CD14-positive monocyte (primary cell): ENCODE data around the gene KRTAP5-9. TPM values are rescaled to one million over a fixed set of nuclear protein-coding genes. Genes with fewer than 3 reads are reported as not detected.

ENCODE experiments used
- DNase-seq, 3 donors: peaks; one replicate each; pipeline ENCODE4 v3.0.0-alpha.2; 2011 to 2022
- H2AFZ ChIP-seq: 2 replicates; pipeline ENCODE4 v1.6.0; 2012; ENCODE audit warnings: mild to moderate bottlenecking, low read depth, low read length, inconsistent platforms; ENCODE audit not compliant: insufficient read depth, poor library complexity, severe bottlenecking
- H3K27ac ChIP-seq, 2 donors: 1 replicate in 1 of 2; 2 replicates in 1 of 2; pipeline ENCODE4 v1.5.1; 2012 to 2013; ENCODE audit warnings: low read length in 2 of 2, control low read depth in 1 of 2, inconsistent platforms in 1 of 2, low read depth in 1 of 2, mild to moderate bottlenecking in 1 of 2
- H3K27me3 ChIP-seq, 2 donors: one replicate each; pipeline versions ENCODE4 v1.6.0 to v1.6.1; 2011 to 2013; ENCODE audit warnings: low read length in 2 of 2; ENCODE audit not compliant: control insufficient read depth in 2 of 2, insufficient read depth in 2 of 2
- H3K36me3 ChIP-seq, 2 donors: replicated peaks in 1 of 2; 1 replicate in 1 of 2; 2 replicates in 1 of 2; pipeline versions ENCODE4 v1.5.1 to v1.6.1; 2012 to 2013; ENCODE audit warnings: low read length in 2 of 2, control low read depth in 1 of 2, inconsistent platforms in 1 of 2, mild to moderate bottlenecking in 1 of 2; ENCODE audit not compliant: insufficient read depth in 2 of 2, control insufficient read depth in 1 of 2
- H3K4me1 ChIP-seq, 2 donors: 1 replicate in 1 of 2; 2 replicates in 1 of 2; pipeline versions ENCODE4 v1.5.1 to v1.6.1; 2012 to 2013; ENCODE audit warnings: low read length in 2 of 2, control low read depth in 1 of 2, inconsistent platforms in 1 of 2, mild to moderate bottlenecking in 1 of 2, moderate library complexity in 1 of 2; ENCODE audit not compliant: insufficient read depth in 2 of 2, control insufficient read depth in 1 of 2
- H3K4me2 ChIP-seq: replicated peaks from 2 replicates; pipeline ENCODE3; 2012; ENCODE audit warnings: low read length, moderate library complexity, mild to moderate bottlenecking; ENCODE audit not compliant: poor library complexity, severe bottlenecking; ENCODE audit errors: extremely low read depth
- H3K4me3 ChIP-seq, 3 experiments: fragments of 200-600 bp in 1 of 3; sonication (generic) in 1 of 3; replicated peaks in 1 of 3; 1 replicate in 2 of 3; 2 replicates in 1 of 3; pipeline ENCODE4 v1.5.1; 2011 to 2013; ENCODE audit warnings: low read length in 3 of 3, mild to moderate bottlenecking in 3 of 3, control low read depth in 2 of 3, low read depth in 2 of 3, inconsistent platforms in 1 of 3, moderate library complexity in 1 of 3
- H3K79me2 ChIP-seq: 2 replicates; pipeline ENCODE4 v1.6.0; 2012; ENCODE audit warnings: mild to moderate bottlenecking, control low read depth, inconsistent platforms, low read length, moderate library complexity; ENCODE audit not compliant: insufficient read depth
- H3K9ac ChIP-seq: 2 replicates; pipeline ENCODE4 v1.6.0; 2017; ENCODE audit warnings: low read length, mild to moderate bottlenecking; ENCODE audit not compliant: insufficient read depth, poor library complexity, severe bottlenecking
- H3K9me3 ChIP-seq, 2 donors: replicated peaks in 1 of 2; 1 replicate in 1 of 2; 2 replicates in 1 of 2; pipeline versions ENCODE4 v1.5.1 to v1.6.1; 2012 to 2013; ENCODE audit warnings: low read length in 2 of 2, control low read depth in 1 of 2; ENCODE audit not compliant: control insufficient read depth in 1 of 2, insufficient read depth in 1 of 2
- H4K20me1 ChIP-seq: 2 replicates; pipeline ENCODE4 v1.6.0; 2012; ENCODE audit warnings: mild to moderate bottlenecking, low read length, control low read depth, moderate library complexity; ENCODE audit not compliant: insufficient read depth
- H3K27ac Mint-ChIP-seq, 7 donors: one replicate each; pipeline ENCODE4 v1.8.0; 2020; ENCODE audit warnings: mild to moderate bottlenecking in 7 of 7, mixed read lengths in 7 of 7, moderate library complexity in 6 of 7, inconsistent platforms in 2 of 7
- H3K27me3 Mint-ChIP-seq, 3 donors: one replicate each; pipeline ENCODE4 v1.8.0; 2021 to 2022; ENCODE audit warnings: low read depth in 3 of 3, mild to moderate bottlenecking in 3 of 3, mixed read lengths in 3 of 3, moderate library complexity in 3 of 3, inconsistent platforms in 1 of 3
- H3K36me3 Mint-ChIP-seq, 2 donors: one replicate each; pipeline ENCODE4 v1.8.0; 2020; ENCODE audit warnings: mixed read lengths in 2 of 2, inconsistent platforms in 1 of 2, mild to moderate bottlenecking in 1 of 2
- H3K4me1 Mint-ChIP-seq: one replicate; pipeline ENCODE4 v1.8.0; 2020; ENCODE audit warnings: mild to moderate bottlenecking, mixed read lengths
- H3K4me3 Mint-ChIP-seq, 2 donors: one replicate each; pipeline ENCODE4 v1.8.0; 2020; ENCODE audit warnings: mild to moderate bottlenecking in 2 of 2, mixed read lengths in 2 of 2, moderate library complexity in 1 of 2
- H3K9me3 Mint-ChIP-seq, 7 donors: one replicate each; pipeline ENCODE4 v1.8.0; 2020 to 2022; ENCODE audit warnings: mixed read lengths in 7 of 7, mild to moderate bottlenecking in 6 of 7, moderate library complexity in 6 of 7, inconsistent platforms in 2 of 7
- WGBS: methylation state at CpG from one replicate; pipeline ENCODE4 v1.1.5; 2013; ENCODE audit warnings: missing lambda C conversion rate; ENCODE audit not compliant: insufficient coverage; 5-methylcytosine and 5-hydroxymethylcytosine counted together
- intact Hi-C, 2 donors: fragments of 100-400 bp; cut with micrococcal nuclease; formaldehyde crosslinking; loops; one replicate each; pipeline versions ENCODE4 v1.15.0 to v1.15.1; 2023
- polyA plus RNA-seq, 3 donors: library from polyadenylated mRNA; depleted of rRNA in 1 of 3; unstranded in 2 of 3; stranded (reverse) in 1 of 3; fragments of 300-500 nt in 2 of 3; fragments of >200 nt in 1 of 3; fragmentation: Illumina TruSeq in 2 of 3; gene quantifications; 1 replicate in 2 of 3; 2 replicates in 1 of 3; pipeline ENCODE4 v1.2.3, GENCODE V29; 2012 to 2021
- TF ChIP-seq, protein P1 (sequence below): fragments of 200-600 bp; IDR thresholded peaks from one replicate; pipeline ENCODE4 v1.8.0; 2022; ENCODE audit warnings: antibody characterized with exemption, mild to moderate bottlenecking

Gene KRTAP5-9
- polyA plus RNA-seq, 3 donors = 0.29 TPM; not detected in 2

DNA sequence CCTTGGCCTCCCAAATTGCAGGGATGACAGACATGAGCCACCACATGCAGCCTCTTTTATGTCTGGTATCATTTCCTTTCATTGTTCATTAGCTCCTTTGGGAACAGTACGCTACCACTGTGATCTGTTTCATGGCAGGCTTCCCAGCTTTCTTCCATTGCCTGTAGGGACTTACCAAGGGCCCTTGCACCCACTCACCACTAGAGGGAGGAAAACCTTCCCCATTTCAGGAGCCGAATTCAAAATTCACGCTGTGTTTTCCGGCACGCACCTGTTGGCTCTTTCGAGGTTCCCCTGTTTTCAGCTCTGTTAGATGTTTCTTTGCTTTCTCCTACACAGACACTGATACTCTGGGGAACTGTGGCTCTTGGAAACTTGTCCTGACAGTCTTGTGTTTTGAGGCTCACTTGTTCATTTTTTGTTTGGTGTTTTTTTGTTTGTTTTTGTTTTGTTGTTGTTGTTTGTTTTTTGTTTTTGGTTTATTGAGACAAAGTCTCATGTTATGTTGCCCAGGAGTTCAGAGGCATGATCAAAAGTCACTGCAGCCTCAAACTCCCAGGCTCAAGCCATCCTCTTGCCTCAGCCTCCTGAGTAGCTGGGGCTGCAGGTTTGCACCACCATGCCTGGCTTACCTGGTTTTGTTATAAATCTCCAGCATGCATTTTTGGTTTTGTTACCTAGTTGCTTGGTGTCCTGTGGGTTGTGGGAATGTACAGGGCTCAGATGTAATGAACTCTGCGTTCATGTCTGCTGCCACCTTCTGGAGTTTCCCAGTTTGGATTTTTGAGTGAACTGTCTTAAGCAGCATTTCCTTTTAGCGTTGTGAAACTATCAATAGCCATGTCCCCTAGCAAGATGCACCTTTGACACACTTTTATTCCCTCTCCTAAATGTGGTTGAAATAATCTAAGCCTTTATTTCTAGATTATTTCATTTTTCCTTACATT lies 32.1 kb downstream of the KRTAP5-9 start:
- H4K20me1 ChIP-seq = no peaks in the 10 kb centered on the region
- H3K36me3 Mint-ChIP-seq = no peaks in the 10 kb centered on the region
- no peaks in the 10 kb centered on the region for H3K79me2 ChIP-seq
- no peak overlapping the region for H3K27ac Mint-ChIP-seq
- H3K4me1 ChIP-seq = no peaks in the 10 kb centered on the region
- no peak overlapping the region for H3K4me3 ChIP-seq
- no peak overlapping the region for H3K4me2 ChIP-seq
- no peak overlapping the region for H3K27ac ChIP-seq
- no peaks in the 10 kb centered on the region for H3K9me3 Mint-ChIP-seq
- peaks cover 5 to 17% (median 5%) of the 10 kb centered on the region in 3 donors for H3K27me3 Mint-ChIP-seq
- no peaks in the 10 kb centered on the region for H3K27me3 ChIP-seq
- peak overlapping the region; percentile 63 for H2AFZ ChIP-seq
- H3K9me3 ChIP-seq = no peaks in the 10 kb centered on the region
- intact Hi-C loops = no loop called here
- no peak overlapping the region for H3K9ac ChIP-seq
- peak overlapping the region in 1 of 2 donors; percentile 39 for H3K4me3 Mint-ChIP-seq
- WGBS = 4% methylated on average over 5 of the region's 8 CpGs
- peaks cover 8% of the 10 kb centered on the region for H3K4me1 Mint-ChIP-seq
- TF ChIP-seq, protein P1, sequence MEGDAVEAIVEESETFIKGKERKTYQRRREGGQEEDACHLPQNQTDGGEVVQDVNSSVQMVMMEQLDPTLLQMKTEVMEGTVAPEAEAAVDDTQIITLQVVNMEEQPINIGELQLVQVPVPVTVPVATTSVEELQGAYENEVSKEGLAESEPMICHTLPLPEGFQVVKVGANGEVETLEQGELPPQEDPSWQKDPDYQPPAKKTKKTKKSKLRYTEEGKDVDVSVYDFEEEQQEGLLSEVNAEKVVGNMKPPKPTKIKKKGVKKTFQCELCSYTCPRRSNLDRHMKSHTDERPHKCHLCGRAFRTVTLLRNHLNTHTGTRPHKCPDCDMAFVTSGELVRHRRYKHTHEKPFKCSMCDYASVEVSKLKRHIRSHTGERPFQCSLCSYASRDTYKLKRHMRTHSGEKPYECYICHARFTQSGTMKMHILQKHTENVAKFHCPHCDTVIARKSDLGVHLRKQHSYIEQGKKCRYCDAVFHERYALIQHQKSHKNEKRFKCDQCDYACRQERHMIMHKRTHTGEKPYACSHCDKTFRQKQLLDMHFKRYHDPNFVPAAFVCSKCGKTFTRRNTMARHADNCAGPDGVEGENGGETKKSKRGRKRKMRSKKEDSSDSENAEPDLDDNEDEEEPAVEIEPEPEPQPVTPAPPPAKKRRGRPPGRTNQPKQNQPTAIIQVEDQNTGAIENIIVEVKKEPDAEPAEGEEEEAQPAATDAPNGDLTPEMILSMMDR = peak; percentile 86
- H3K36me3 ChIP-seq = no peaks in the 10 kb centered on the region
- DNase-seq = peak in 2 of 3 donors; percentile 17

DNA sequence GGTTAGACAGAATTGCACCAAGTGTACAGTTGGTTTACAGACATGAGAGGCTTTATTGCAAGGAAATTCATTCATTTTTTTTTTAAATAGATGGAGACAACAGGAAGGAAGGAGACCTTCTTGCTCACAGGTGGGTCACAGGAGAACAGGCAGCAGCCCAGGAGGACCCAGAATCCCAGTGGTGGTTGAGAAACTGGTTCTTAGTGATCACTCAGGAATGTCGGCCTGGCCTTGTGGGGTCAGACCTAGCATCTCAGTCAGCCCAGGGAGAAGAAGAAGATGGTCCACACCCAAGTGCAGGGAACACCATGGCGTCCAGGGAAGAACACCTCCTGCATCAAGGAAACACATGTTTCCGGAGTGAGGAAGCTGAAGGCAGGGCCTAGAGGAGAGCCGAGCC lies 33.6 kb downstream of the KRTAP5-9 start:
- Histone ChIP-seq H2AFZ (no peak overlapping the region), H3K27ac (no peak overlapping the region), H3K4me1 (no peaks in the 10 kb centered on the region), H3K9me3 (no peaks in the 10 kb centered on the region), H3K36me3 (no peaks in the 10 kb centered on the region), H3K4me2 (no peak overlapping the region), H3K9ac (no peak overlapping the region), H3K79me2 (no peaks in the 10 kb centered on the region), H3K27me3 (no peaks in the 10 kb centered on the region), H4K20me1 (no peaks in the 10 kb centered on the region), H3K4me3 (no peak overlapping the region)
- Mint-ChIP-seq H3K27me3 (peaks cover 5 to 17% (median 9%) of the 10 kb centered on the region in 3 donors), H3K27ac (peak overlapping the region in 1 of 7 donors; percentile 61), H3K9me3 (no peaks in the 10 kb centered on the region), H3K36me3 (no peaks in the 10 kb centered on the region), H3K4me3 (no peak overlapping the region), H3K4me1 (peaks cover 8% of the 10 kb centered on the region)
- TF ChIP-seq, protein P1 = no peak
- 75% methylated on average over 4 of the region's 4 CpGs for WGBS
- no peak for DNase-seq
- intact Hi-C loops = no loop called here
